SK-N-SH treated with all-trans-retinoic acid at 6 μM for 48 hours (cell line): ENCODE results near the gene DST.

Source experiments
- CREB5 ChIP-seq: fragments of 250-450 bp; sonication (Bioruptor Pico); IDR thresholded peaks from 2 replicates; pipeline ENCODE4 v1.5.1; 2020; ENCODE audit warnings: low read depth, mild to moderate bottlenecking, moderate library complexity
- GLIS3 ChIP-seq: fragments of 250-450 bp; sonication (Bioruptor Pico); IDR thresholded peaks from 2 replicates; pipeline ENCODE4 v1.5.0; 2020; ENCODE audit warnings: mild to moderate bottlenecking, moderate library complexity
- PPARA ChIP-seq: fragments of 250-450 bp; sonication (Bioruptor Pico); IDR thresholded peaks from 2 replicates; pipeline ENCODE4 v1.5.0; 2020; ENCODE audit warnings: mild to moderate bottlenecking, borderline replicate concordance
- RARB ChIP-seq: fragments of 250-450 bp; sonication (Bioruptor Pico); IDR thresholded peaks from 2 replicates; pipeline ENCODE4 v1.8.0; 2021; ENCODE audit warnings: mild to moderate bottlenecking, moderate library complexity
- ZFP3 ChIP-seq: fragments of 250-450 bp; sonication (Bioruptor Pico); IDR thresholded peaks from 2 replicates; pipeline ENCODE4 v1.5.0; 2020; ENCODE audit warnings: mild to moderate bottlenecking, moderate library complexity
- ZFP30 ChIP-seq: fragments of 450-650 bp; formaldehyde crosslinking; IDR thresholded peaks from 2 replicates; pipeline ENCODE4 v1.5.0; 2022; ENCODE audit warnings: mild to moderate bottlenecking, moderate library complexity

GRCh38 chr6:56497240-56497639 is 145.4 kb downstream of the DST start:
- TF ChIP-seq ZFP3 (CRISPR knock-in tag) (no peak), CREB5 (CRISPR knock-in tag) (no peak), PPARA (CRISPR knock-in tag) (no peak), ZFP30 (CRISPR knock-in tag) (no peak), RARB (CRISPR knock-in tag) (no peak), GLIS3 (CRISPR knock-in tag) (no peak)
